Measurements from ENCODE around the gene GARIN1A.
"Not testable (repeated sequence)": the region's sequence is repeated elsewhere in the genome, so short reads cannot be mapped to it uniquely, and the experiment has no call there.

GARIN1A gene

GRCh38 chr7:128687131-128687530, 15.0 kb downstream of the GARIN1A start:
- H3K4me3 ChIP-seq (ENCODE audit: low read depth, low read length), result no peak overlapping the region
- no peak overlapping the region for H3K9ac ChIP-seq (ENCODE audit: low read depth, low read length)
- H3K36me3 ChIP-seq (ENCODE audit: control insufficient read depth, insufficient read depth, low read length), result no peaks in the 10 kb centered on the region
- no peaks in the 10 kb centered on the region for H3K9me3 ChIP-seq (ENCODE audit: control insufficient read depth, insufficient read depth, low read length)
- peaks cover 2% of the 10 kb centered on the region for H3K4me1 ChIP-seq (ENCODE audit: control insufficient read depth, insufficient read depth, low read length)
- no peaks in the 10 kb centered on the region for H3K27me3 ChIP-seq (ENCODE audit: control insufficient read depth, insufficient read depth, low read length)

DNA sequence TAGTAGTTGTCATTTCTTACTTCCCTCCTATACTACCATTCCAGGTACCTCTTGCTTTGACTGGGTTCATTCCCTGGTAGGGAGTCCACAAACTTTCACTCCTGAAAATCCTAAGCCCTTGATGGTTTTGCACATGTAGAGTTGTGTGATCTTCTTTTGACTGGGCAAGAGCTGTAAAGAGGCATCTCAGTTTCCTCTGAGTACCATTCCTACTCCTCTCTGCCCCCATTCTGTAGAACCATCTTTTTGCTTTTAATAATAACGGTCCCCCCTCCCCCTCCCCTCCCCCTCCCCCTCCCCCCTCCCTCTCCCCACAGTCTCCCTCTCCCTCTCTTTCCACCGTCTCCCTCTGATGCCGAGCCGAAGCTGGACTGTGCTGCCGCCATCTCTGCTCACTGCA, 16.4 kb downstream of the GARIN1A start:
- H3K27me3 ChIP-seq (ENCODE audit: control insufficient read depth, insufficient read depth, low read length), result no peaks in the 10 kb centered on the region
- H3K36me3 ChIP-seq (ENCODE audit: control insufficient read depth, insufficient read depth, low read length), result no peaks in the 10 kb centered on the region
- no peak overlapping the region for H3K4me3 ChIP-seq (ENCODE audit: low read depth, low read length)
- H3K9me3 ChIP-seq (ENCODE audit: control insufficient read depth, insufficient read depth, low read length), result no peaks in the 10 kb centered on the region
- H3K9ac ChIP-seq (ENCODE audit: low read depth, low read length), result no peak overlapping the region
- H3K4me1 ChIP-seq (ENCODE audit: control insufficient read depth, insufficient read depth, low read length), result peaks cover 2% of the 10 kb centered on the region

- H3K9ac ChIP-seq (ENCODE audit: low read depth, low read length); H3K9me3 ChIP-seq (ENCODE audit: control insufficient read depth, insufficient read depth, low read length); H3K4me1 ChIP-seq (ENCODE audit: control insufficient read depth, insufficient read depth, low read length); H3K4me3 ChIP-seq (ENCODE audit: low read depth, low read length); H3K36me3 ChIP-seq (ENCODE audit: control insufficient read depth, insufficient read depth, low read length); H3K27me3 ChIP-seq (ENCODE audit: control insufficient read depth, insufficient read depth, low read length): not testable (repeated sequence)
Measured at GRCh38 chr7:128689161-128689935, 17.3 kb downstream of the GARIN1A start.

DNA sequence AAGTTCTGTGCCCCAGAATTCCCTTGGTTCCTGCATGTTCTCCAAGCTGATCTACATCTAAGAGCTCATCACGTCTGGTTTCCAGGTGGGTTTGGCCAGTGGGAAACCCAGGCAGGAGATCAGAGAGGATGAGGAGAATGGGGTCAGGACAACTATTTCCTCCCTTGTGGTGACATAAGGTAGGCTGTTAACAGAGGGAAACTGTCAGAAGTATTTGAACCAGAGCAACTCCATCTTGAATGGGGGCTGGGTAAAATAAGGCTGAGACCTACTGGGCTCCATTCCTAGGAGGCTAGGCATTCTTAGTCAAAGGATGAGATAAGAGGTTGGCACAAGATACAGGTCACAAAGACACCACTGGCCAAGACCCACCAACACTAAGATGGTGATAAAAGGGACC, 19.1 kb downstream of the GARIN1A start:
- Histone ChIP-seq H3K27me3 (ENCODE audit: control insufficient read depth, insufficient read depth, low read length) (no peaks in the 10 kb centered on the region), H3K9me3 (ENCODE audit: control insufficient read depth, insufficient read depth, low read length) (no peaks in the 10 kb centered on the region), H3K9ac (ENCODE audit: low read depth, low read length) (no peak overlapping the region), H3K4me1 (ENCODE audit: control insufficient read depth, insufficient read depth, low read length) (no peaks in the 10 kb centered on the region), H3K36me3 (ENCODE audit: control insufficient read depth, insufficient read depth, low read length) (no peaks in the 10 kb centered on the region), H3K4me3 (ENCODE audit: low read depth, low read length) (no peak overlapping the region)

DNA sequence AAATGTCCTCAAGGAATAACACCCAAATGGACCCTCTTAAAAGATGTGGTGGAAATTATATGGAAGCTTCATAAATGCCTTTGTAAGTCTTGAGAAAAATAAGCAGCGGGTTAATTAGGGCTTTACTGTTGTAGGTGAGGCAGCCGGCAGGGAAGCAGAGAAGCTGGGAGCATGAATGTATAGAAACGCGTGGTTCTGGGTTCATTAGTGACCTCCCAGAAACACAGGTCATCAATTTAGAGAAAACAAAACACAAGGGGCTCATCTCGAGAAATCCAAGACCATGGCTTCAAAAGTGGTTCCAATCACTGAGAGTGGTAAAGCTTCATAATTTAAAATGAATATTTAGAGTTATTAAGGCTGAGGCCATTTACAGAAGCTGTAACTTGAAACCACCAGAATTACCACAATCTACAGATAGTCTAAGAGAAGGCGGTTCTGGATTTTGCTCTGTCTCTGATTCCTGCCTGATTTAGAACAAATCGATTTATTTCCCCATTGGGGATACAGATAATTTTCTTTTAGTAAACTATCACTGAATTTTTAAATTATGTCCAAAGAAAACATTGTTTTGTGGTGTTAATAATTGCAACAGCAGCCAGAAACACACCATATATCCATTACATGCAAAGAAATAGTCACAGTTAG, 20.7 kb downstream of the GARIN1A start:
- Histone ChIP-seq H3K4me3 (ENCODE audit: low read depth, low read length) (no peak overlapping the region), H3K9ac (ENCODE audit: low read depth, low read length) (no peak overlapping the region), H3K27me3 (ENCODE audit: control insufficient read depth, insufficient read depth, low read length) (peaks cover 8% of the 10 kb centered on the region), H3K9me3 (ENCODE audit: control insufficient read depth, insufficient read depth, low read length) (no peaks in the 10 kb centered on the region), H3K36me3 (ENCODE audit: control insufficient read depth, insufficient read depth, low read length) (no peaks in the 10 kb centered on the region), H3K4me1 (ENCODE audit: control insufficient read depth, insufficient read depth, low read length) (peaks cover 6% of the 10 kb centered on the region)

DNA sequence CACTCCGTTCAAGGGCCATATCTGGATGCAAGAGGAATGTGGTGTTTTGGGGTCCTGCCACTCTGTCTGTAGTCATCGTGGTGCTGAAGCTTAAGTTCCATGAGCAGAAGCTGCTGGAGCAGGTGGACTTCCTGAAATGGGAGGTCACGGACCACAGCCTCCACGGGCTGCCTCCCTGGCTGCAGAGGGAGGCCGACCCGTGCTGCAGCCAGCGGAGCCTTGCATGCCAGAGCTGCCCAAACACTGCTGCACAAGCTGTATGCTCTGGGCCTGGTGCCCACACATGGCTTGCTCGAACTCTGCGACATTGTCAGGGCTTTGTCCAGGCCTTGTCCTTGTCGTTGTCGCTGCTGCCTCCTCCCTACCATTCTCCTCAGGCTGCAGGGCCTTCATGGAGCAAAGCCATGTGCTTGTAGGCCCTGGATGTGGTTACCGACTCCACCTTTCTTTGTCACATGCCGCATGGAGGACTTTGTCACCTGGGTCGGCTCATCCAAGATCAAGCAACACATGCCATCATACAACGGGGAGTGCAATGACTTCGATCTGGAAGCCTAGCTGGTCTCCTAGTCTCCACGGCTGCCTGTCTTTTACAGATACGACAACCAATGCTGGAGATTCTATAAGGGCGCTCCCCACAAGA, 21.4 kb downstream of the GARIN1A start:
- Histone ChIP-seq H3K27me3 (ENCODE audit: control insufficient read depth, insufficient read depth, low read length) (peaks cover 15% of the 10 kb centered on the region), H3K4me1 (ENCODE audit: control insufficient read depth, insufficient read depth, low read length) (peaks cover 13% of the 10 kb centered on the region), H3K36me3 (ENCODE audit: control insufficient read depth, insufficient read depth, low read length) (no peaks in the 10 kb centered on the region), H3K9me3 (ENCODE audit: control insufficient read depth, insufficient read depth, low read length) (no peaks in the 10 kb centered on the region), H3K9ac (ENCODE audit: low read depth, low read length) (no peak overlapping the region), H3K4me3 (ENCODE audit: low read depth, low read length) (no peak overlapping the region)

- Histone ChIP-seq H3K9me3 (ENCODE audit: control insufficient read depth, insufficient read depth, low read length) (no peaks in the 10 kb centered on the region), H3K4me3 (ENCODE audit: low read depth, low read length) (no peak overlapping the region), H3K27me3 (ENCODE audit: control insufficient read depth, insufficient read depth, low read length) (peaks cover 15% of the 10 kb centered on the region), H3K4me1 (ENCODE audit: control insufficient read depth, insufficient read depth, low read length) (peaks cover 21% of the 10 kb centered on the region), H3K9ac (ENCODE audit: low read depth, low read length) (no peak overlapping the region), H3K36me3 (ENCODE audit: control insufficient read depth, insufficient read depth, low read length) (no peaks in the 10 kb centered on the region)
Measured at GRCh38 chr7:128694738-128695137, 22.6 kb downstream of the GARIN1A start.

- Histone ChIP-seq H3K4me3 (ENCODE audit: low read depth, low read length) (peak overlapping the region; percentile 78), H3K4me1 (ENCODE audit: control insufficient read depth, insufficient read depth, low read length) (peaks cover 21% of the 10 kb centered on the region), H3K27me3 (ENCODE audit: control insufficient read depth, insufficient read depth, low read length) (peaks cover 15% of the 10 kb centered on the region), H3K9me3 (ENCODE audit: control insufficient read depth, insufficient read depth, low read length) (no peaks in the 10 kb centered on the region), H3K36me3 (ENCODE audit: control insufficient read depth, insufficient read depth, low read length) (no peaks in the 10 kb centered on the region), H3K9ac (ENCODE audit: low read depth, low read length) (peak overlapping the region; percentile 32)
Measured at GRCh38 chr7:128697302-128697905, 25.3 kb downstream of the GARIN1A start.

- Histone ChIP-seq H3K4me1 (ENCODE audit: control insufficient read depth, insufficient read depth, low read length) (peaks cover 21% of the 10 kb centered on the region), H3K9ac (ENCODE audit: low read depth, low read length) (no peak overlapping the region), H3K9me3 (ENCODE audit: control insufficient read depth, insufficient read depth, low read length) (no peaks in the 10 kb centered on the region), H3K36me3 (ENCODE audit: control insufficient read depth, insufficient read depth, low read length) (no peaks in the 10 kb centered on the region), H3K4me3 (ENCODE audit: low read depth, low read length) (no peak overlapping the region), H3K27me3 (ENCODE audit: control insufficient read depth, insufficient read depth, low read length) (peaks cover 15% of the 10 kb centered on the region)
Measured at GRCh38 chr7:128699196-128699712, 27.2 kb downstream of the GARIN1A start.

GRCh38 chr7:128699895-128700294, 27.8 kb downstream of the GARIN1A start:
- no peaks in the 10 kb centered on the region for H3K9me3 ChIP-seq (ENCODE audit: control insufficient read depth, insufficient read depth, low read length)
- H3K36me3 ChIP-seq (ENCODE audit: control insufficient read depth, insufficient read depth, low read length), result no peaks in the 10 kb centered on the region
- H3K4me1 ChIP-seq (ENCODE audit: control insufficient read depth, insufficient read depth, low read length), result peaks cover 25% of the 10 kb centered on the region
- H3K4me3 ChIP-seq (ENCODE audit: low read depth, low read length), result no peak overlapping the region
- H3K27me3 ChIP-seq (ENCODE audit: control insufficient read depth, insufficient read depth, low read length), result peaks cover 15% of the 10 kb centered on the region
- no peak overlapping the region for H3K9ac ChIP-seq (ENCODE audit: low read depth, low read length)

DNA sequence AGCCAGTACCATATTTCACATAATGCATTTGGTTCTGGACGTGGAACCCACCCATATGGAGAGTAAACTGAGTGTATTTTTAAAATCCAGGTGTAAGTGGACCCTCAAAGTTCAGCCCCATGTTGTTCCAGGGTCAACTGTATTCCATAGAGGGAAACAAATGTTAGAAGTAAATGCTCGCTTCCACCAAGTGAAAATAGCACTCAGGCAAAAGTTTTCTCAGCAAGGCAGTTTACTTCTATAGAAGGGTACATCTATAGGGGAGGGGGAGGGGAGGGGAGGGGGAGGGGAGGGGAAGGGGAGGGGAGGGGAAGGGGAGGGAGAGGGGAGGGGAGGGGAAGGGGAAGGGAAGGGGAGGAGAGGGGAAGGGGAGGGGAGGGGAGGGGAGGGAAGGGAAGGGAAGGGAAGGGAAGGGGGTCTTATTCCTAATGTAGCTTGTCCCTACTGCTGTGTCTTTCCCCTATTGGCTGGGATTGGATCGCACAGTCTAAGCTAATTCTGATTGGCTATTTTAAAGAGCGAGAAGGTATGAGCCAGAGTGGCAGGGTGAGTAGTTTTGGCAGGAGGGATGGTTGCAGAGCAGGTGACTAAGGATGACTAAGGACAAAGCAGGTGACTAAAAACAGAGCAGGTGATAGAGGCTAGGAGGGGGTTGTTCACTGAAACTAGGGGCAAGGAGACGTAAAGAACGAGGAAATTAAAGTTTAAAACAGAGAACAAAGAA, 29.1 kb downstream of the GARIN1A start:
- no peaks in the 10 kb centered on the region for H3K9me3 ChIP-seq (ENCODE audit: control insufficient read depth, insufficient read depth, low read length)
- no peak overlapping the region for H3K9ac ChIP-seq (ENCODE audit: low read depth, low read length)
- peaks cover 27% of the 10 kb centered on the region for H3K4me1 ChIP-seq (ENCODE audit: control insufficient read depth, insufficient read depth, low read length)
- no peak overlapping the region for H3K4me3 ChIP-seq (ENCODE audit: low read depth, low read length)
- H3K27me3 ChIP-seq (ENCODE audit: control insufficient read depth, insufficient read depth, low read length), result peaks cover 15% of the 10 kb centered on the region
- no peaks in the 10 kb centered on the region for H3K36me3 ChIP-seq (ENCODE audit: control insufficient read depth, insufficient read depth, low read length)
